DMS79 (cell line): ENCODE measurements around the gene OR2J3.
"Not testable (repeated sequence)": the region's sequence is repeated elsewhere in the genome, so short reads cannot be mapped to it uniquely, and the experiment has no call there.

ENCODE experiments used
- DNase-seq: peaks from one replicate; lab custom pipeline; 2025; lab: John Stamatoyannopoulos, UW

Gene OR2J3

DNA sequence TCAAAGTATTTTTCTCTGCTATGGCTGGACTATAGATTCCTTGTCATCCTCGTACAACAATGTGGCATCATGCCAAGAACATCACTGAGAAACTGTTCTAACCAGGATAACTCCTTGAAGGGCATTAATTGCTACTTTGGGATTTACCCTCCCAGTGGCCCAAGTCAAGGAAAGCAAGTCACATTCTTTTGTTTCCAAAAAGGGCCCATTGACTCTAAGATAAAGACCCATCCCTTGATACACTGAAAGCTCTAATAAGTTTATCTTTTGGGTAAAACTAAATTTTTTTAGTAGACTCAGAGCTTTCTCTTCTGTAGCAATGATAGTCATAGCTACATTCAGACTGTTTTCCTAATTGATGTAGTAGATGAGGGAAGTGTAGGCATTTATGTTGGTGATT lies at the start of gene OR2J3:
Gene OR2J3 (plus strand): TSS at position 301 of the 400 bp plus-strand sequence. CDS start 3,833 bp downstream, outside the sequence.
- no peak for DNase-seq

DNA sequence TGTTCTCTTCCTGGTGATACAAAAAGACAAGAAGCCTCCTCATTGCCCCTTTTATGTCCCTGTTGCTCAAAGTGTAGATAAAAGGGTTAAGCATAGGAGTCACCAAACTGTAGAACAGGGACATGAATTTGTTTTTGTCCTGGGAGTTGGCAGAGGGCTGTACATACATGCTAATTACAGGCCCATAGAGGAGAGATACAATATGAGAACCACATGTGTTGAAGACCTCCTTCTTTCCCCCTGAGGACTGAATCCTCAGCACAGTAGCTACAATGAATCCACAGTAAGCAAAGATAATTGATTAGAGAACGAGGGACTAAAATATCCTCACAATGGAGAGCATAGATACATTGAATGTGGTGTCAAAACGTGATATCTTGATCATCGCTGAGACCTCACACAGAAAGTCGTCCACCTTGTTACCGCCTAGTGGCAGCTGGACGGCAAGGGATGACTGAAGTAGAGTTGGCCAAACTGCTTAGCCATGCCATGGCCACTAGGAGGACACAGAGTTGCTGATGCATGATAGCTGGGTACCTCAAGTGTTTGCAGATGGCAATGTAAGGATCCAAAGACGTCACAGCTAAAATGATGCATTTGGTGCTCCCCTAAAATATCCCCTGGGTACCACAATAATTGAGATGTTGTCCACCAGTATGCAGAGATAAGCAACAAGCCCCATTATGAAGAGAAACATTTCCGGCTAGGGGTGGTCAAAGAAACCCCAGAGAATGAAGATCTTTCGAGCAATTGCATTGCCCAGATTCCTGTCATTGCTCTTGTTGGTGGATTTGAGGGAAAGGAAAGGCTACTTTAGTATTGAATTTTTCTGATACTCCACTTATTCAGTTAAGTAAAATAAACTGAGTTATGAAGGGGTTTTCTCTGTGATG lies 35.8 kb upstream of the OR2J3 start:
- no peak for DNase-seq

- no peak for DNase-seq
These were observed 28.7 kb upstream of the OR2J3 start for GRCh38 chr6:29079203-29079602.

GRCh38 chr6:29081312-29081711 lies 26.5 kb upstream of the OR2J3 start:
- DNase-seq: no peak

GRCh38 chr6:29082457-29082856 lies 25.4 kb upstream of the OR2J3 start:
- DNase-seq: no peak

DNA sequence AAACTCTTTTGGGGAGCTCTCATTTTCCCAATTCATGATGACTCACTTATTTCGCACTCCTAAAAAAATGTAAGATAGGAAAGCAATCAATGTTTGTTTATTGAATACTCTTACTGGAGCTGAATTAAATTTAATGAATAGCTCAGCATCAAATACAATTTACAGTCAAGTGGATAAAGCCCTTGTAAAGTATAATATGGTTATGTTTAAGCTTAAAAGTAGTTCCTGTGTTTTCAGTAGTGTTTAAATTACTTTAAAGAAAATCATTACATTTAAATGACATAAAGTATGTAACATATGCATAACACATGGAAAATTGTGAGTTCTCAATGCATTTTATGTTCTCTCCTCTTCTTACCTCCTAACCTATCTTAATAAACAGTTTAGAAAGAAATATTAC lies 20.6 kb upstream of the OR2J3 start, which contains the start of gene OR2B3:
Gene OR2B3 (minus strand): TSS at position 101 of the 400 bp plus-strand sequence. CDS start 65 bp downstream, at position 36.
- no peak for DNase-seq

DNA sequence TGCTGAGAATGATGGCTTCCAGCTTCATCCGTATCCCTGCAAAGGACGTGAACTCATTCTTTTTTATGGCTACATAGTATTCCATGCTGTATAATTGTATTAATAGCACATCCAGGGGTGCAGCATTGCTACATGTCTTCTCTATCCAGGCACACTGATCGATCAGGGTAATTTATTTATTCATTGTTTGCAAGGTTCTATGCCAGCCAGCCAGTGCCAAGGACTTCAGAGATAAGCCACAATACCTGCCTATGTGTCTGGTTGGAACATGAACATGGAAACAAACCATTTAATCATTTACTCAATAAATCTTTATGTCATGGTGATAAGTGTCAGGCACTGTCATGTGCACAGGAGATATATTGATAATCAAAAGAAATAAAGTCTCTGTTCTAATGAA lies 14.9 kb upstream of the OR2J3 start:
- no peak for DNase-seq

DNA sequence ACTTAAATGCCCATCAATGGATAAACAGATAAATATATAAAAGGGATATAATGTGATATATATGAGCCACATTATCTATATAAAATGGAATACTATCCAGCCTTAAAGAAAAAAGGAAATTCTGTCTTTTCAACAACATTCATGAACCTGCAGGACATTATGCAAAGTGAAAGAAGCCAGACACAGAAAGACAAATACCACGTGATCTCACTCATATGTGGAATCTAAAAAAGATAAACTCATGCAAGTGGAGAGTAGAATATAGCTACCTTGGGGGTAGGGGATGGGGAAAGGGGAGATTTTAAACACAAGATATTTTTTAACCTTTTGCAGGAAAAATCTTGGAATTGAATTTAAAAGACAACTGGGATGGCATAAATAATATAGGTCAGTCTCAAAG lies 10.1 kb upstream of the OR2J3 start:
- no peak for DNase-seq

DNA sequence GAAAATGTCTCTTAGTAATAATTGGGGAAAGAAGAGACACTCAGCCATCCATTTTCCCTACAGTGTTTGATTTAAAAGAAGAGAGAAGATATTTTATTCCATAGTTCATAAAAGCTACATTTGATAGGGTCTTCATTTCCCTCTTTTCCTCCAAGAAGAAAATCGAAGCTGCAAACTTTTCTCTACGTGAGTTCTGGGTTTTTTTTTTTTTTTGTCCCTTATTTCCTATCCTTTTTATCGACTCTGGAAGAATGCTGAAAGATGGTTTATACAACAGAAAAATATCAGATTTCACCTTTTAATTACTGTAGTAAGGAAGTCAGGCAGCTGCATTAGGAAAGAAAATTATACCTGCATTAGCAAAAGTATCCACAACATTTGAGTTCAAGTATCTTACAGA lies 8.7 kb upstream of the OR2J3 start, which contains the start of gene OR2J1:
Gene OR2J1 (plus strand): TSS at position 301 of the 400 bp plus-strand sequence. CDS start 1,453 bp downstream, outside the sequence.
- no peak for DNase-seq

DNA sequence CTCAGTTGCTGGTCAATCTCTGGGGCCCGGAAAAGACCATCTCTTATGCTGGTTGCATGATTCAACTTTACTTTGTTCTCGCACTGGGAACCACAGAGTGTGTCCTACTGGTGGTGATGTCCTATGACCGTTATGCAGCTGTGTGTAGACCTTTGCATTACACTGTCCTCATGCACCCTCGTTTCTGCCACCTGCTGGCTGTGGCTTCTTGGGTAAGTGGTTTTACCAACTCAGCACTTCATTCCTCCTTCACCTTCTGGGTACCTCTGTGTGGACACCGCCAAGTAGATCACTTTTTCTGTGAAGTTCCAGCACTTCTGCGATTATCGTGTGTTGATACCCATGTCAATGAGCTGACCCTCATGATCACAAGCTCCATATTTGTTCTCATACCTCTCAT lies 4.3 kb downstream of the OR2J3 start:
- DNase-seq: no peak

DNA sequence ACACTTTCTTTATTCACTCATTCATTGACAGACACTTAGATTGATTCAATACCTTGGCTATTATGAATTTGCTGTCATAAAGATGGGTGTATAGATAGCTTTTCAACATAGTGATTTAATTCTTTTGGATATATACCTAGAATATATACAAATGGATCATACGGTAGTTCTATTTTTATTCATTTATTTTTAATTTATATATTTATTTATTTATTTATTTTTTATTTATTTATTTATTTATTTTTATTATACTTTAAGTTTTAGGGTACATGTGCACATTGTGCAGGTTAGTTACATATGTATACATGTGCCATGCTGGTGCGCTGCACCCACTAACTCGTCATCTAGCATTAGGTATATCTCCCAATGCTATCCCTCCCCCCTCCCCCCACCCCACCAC lies 7.1 kb downstream of the OR2J3 start:
- DNase-seq: not testable (repeated sequence)

- DNase-seq: no peak
These were observed 21.6 kb downstream of the OR2J3 start for GRCh38 chr6:29129326-29130012.

DNA sequence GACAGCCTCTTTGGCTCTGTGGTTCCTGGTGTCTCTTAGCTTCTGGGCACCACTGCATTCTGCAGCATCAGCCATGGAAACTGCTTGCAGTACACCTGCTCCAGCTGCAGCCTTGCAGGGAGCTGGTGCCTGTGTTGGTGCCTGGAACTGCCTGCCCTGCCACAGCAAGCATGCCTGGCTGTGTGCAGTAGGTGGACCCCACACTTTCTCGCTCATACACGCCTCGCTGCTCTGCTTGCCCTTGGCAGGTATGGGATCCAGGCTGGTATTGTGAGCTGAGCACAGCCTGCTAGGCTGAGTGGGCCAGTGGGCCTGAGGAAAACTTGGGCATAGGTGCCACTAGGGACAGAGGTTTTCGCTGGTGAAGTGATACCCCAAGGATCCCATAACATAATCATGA lies 22.8 kb downstream of the OR2J3 start:
- DNase-seq: no peak

GRCh38 chr6:29131691-29132090 lies 23.8 kb downstream of the OR2J3 start:
- no peak for DNase-seq

DNA sequence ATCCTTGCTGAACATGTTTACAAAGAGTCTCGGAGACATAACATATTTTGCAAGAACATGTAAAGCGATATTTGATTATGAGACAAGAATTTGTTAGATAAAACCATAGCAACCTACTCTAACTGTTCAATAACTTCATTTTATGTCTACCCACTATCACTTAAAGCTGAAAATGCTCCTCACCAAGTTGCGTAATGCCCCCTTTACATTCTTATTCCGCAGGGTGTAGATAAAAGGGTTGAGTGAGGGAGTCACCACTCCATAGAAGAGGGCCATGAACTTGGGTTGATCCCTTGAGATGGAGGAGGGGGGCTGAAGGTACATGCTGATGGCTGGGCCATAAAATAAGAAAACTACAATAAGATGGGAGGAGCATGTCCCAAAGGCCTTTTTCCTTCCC lies 29.9 kb downstream of the OR2J3 start:
- no peak for DNase-seq

DNA sequence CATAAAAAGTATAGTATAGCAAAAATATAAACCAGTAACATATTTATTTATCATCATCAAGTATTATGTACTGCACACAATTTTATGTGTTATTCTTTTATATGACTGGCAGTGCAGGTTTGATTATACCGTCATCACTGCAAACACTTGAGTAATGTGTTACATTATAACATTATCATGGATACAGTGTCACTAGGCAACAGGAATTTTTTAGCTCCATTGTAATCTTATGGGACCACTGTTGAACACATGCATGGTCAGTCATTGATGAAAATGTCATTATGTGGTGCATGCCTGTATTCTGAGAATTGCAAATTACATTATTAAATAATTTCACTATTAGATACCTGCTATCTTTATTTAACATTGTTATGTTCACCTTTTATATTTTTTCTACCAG lies 33.7 kb downstream of the OR2J3 start:
- DNase-seq: no peak

DNA sequence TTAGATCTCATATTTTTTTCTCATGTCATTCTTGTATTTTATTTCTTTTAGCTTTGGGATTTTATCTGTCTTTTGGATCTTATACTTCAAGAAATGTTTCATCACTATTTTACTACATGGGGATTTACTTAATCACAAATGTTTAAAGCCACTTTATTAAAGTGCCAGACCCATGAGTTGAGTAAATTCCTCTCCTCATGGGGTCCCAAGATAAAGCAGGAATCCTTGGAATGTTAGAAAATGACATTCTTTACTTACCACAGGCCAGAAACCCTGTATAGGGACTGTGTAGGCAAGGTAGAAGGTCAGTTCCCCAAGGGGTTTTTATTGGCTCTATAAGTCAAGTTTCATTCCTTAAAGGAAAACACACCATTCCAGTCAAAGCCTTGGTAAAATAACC lies 34.5 kb downstream of the OR2J3 start:
- no peak for DNase-seq

GRCh38 chr6:29146179-29146578 lies 38.3 kb downstream of the OR2J3 start:
- no peak for DNase-seq

- no peak for DNase-seq
These were observed 39.2 kb downstream of the OR2J3 start for GRCh38 chr6:29147074-29147473.

- not testable (repeated sequence) for DNase-seq
These were observed 41.6 kb downstream of the OR2J3 start for GRCh38 chr6:29149444-29149843.

- DNase-seq: no peak
These were observed 45.2 kb downstream of the OR2J3 start for GRCh38 chr6:29153083-29153482.

DNA sequence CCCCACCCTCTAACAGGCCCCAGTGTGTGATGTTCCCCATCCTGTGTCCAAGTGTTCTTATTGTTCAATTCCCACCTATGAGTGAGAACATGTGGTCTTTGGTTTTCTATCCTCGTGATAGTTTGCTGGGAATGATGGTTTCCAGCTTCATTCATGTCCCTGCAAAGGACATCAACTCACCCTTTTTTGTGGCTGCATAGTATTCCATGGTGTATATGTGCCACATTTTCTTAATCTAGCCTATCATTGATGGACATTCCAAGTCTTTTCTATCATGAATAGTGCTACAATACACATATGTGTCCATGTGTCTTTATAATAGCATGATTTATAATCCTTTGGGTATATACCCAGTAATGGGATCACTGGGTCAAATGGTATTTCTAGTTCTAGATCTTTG lies 47.3 kb downstream of the OR2J3 start:
- not testable (repeated sequence) for DNase-seq

DNA sequence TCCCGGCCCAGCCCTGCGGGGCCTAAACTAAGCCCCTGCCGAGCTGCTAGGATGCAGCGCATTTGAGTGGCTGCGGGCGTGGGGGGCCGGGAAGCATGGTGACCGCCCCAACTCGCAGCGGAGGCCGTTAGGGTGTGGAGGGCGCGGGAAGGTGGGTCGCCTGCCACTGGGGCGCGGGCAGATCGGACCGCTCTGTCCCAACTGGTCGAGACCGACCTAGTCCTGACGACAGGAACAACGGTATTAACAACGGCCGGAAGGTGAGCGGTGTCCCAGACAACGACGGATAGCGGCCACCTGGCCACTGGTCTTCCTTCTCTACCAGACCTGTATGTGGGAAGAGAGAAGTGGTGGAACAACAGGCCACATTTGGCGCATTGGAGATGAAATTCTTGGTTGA lies 52.1 kb downstream of the OR2J3 start:
- not testable (repeated sequence) for DNase-seq
